CD4-positive, alpha-beta T cell treated with Interleukin-17A for 1 hour (primary cell): ENCODE data around the gene TDRD6.
"Not testable (repeated sequence)": the region's sequence is repeated elsewhere in the genome, so short reads cannot be mapped to it uniquely, and the experiment has no call there.

Experiments used
- DNase-seq: peaks from one replicate; pipeline ENCODE4 v3.0.0-alpha.2; 2020

TDRD6 gene

GRCh38 chr6:46688966-46689335, 1.3 kb downstream of the TDRD6 start:
- no peak for DNase-seq

- DNase-seq: no peak
Observed at GRCh38 chr6:46689657-46690056, 2.0 kb downstream of the TDRD6 start.

- DNase-seq: no peak
Observed at GRCh38 chr6:46690141-46690755, 2.6 kb downstream of the TDRD6 start.

GRCh38 chr6:46690911-46691451, 3.3 kb downstream of the TDRD6 start:
- no peak for DNase-seq

GRCh38 chr6:46699970-46700369, 12.3 kb downstream of the TDRD6 start:
- no peak for DNase-seq

- no peak for DNase-seq
Observed at GRCh38 chr6:46704562-46704961, 16.9 kb downstream of the TDRD6 start.

- no peak for DNase-seq
Observed at GRCh38 chr6:46706464-46706863, 18.8 kb downstream of the TDRD6 start.

GRCh38 chr6:46711491-46711890, 23.8 kb downstream of the TDRD6 start:
- no peak for DNase-seq

- DNase-seq: no peak
Observed at GRCh38 chr6:46715141-46715540, 27.5 kb downstream of the TDRD6 start.

- no peak for DNase-seq
Observed at GRCh38 chr6:46719099-46719498, 31.4 kb downstream of the TDRD6 start.

- DNase-seq: no peak
Observed at GRCh38 chr6:46720401-46720800, 32.7 kb downstream of the TDRD6 start.

- no peak for DNase-seq
Observed at GRCh38 chr6:46729787-46730326, 42.2 kb downstream of the TDRD6 start.

- no peak for DNase-seq
Observed at GRCh38 chr6:46730921-46731461, 43.3 kb downstream of the TDRD6 start.

- DNase-seq: no peak
Observed at GRCh38 chr6:46733341-46733801, 45.7 kb downstream of the TDRD6 start.

- DNase-seq: no peak
Observed at GRCh38 chr6:46734867-46735719, 47.4 kb downstream of the TDRD6 start, which contains the start of gene PLA2G7. PLA2G7 (minus strand) TSS chr6:46735375; CDS start chr6:46722891, 12,484 bp downstream.

GRCh38 chr6:46735720-46736031, 48.0 kb downstream of the TDRD6 start:
- DNase-seq: no peak

- DNase-seq: no peak
Observed at GRCh38 chr6:46736906-46737305, 49.2 kb downstream of the TDRD6 start.

- no peak for DNase-seq
Observed at GRCh38 chr6:46741482-46741881, 53.8 kb downstream of the TDRD6 start.

GRCh38 chr6:46741910-46742309, 54.2 kb downstream of the TDRD6 start:
- no peak for DNase-seq

- no peak for DNase-seq
Observed at GRCh38 chr6:46743425-46744158, 55.9 kb downstream of the TDRD6 start.

- DNase-seq: not testable (repeated sequence)
Observed at GRCh38 chr6:46744159-46744725, 56.6 kb downstream of the TDRD6 start.

- no peak for DNase-seq
Observed at GRCh38 chr6:46745973-46746372, 58.3 kb downstream of the TDRD6 start.

GRCh38 chr6:46746696-46747095, 59.0 kb downstream of the TDRD6 start, which contains the start of gene ANKRD66:
ANKRD66 (plus strand) TSS chr6:46746933; CDS start chr6:46751949, 5,016 bp downstream.
- no peak for DNase-seq
